Activated CD4-positive, alpha-beta memory T cell treated with anti-CD3 and anti-CD28 coated beads for 36 hours (primary cell): Measurements from ENCODE around the gene KTI12. TPM values are rescaled to one million over a fixed set of nuclear protein-coding genes. Genes with fewer than 3 reads are reported as not detected.
A peak's percentile ranks its signal among the peaks of the same experiment; 100 is the strongest.
"Not testable (repeated sequence)": the region's sequence is repeated elsewhere in the genome, so short reads cannot be mapped to it uniquely, and the experiment has no call there.

Experiments used
- CTCF ChIA-PET: fragments of 350-600 bp; sonication (Branson Sonifier 250); formaldehyde crosslinking; loops from one replicate; lab custom pipeline; 2021; ENCODE audit warnings: antibody characterized with exemption, inconsistent platforms; lab: Charles Lee
- POLR2A ChIA-PET: fragments of 350-600 bp; sonication (Branson Sonifier 250); formaldehyde crosslinking; loops from one replicate; lab custom pipeline; 2021; ENCODE audit warnings: antibody characterized with exemption; lab: Charles Lee
- DNase-seq: peaks from one replicate; pipeline ENCODE4 v3.0.0-alpha.2; 2020
- H3K27ac Mint-ChIP-seq: one replicate; pipeline ENCODE4 v1.8.0; 2021; ENCODE audit warnings: mixed read lengths
- H3K27me3 Mint-ChIP-seq: one replicate; pipeline ENCODE4 v1.8.0; 2021; ENCODE audit warnings: mixed read lengths
- H3K36me3 Mint-ChIP-seq: one replicate; pipeline ENCODE4 v1.8.0; 2021; ENCODE audit warnings: mixed read lengths
- H3K4me1 Mint-ChIP-seq: one replicate; pipeline ENCODE4 v1.8.0; 2021; ENCODE audit warnings: low read depth, mixed read lengths
- H3K4me3 Mint-ChIP-seq: one replicate; pipeline ENCODE4 v1.8.0; 2021; ENCODE audit warnings: mild to moderate bottlenecking, mixed read lengths
- H3K9me3 Mint-ChIP-seq: one replicate; pipeline ENCODE4 v1.8.0; 2021; ENCODE audit warnings: mixed read lengths
- intact Hi-C: fragments of 100-400 bp; cut with micrococcal nuclease; formaldehyde crosslinking; loops from one replicate; pipeline ENCODE4 v1.15.1; 2023
- total RNA-seq, 2 experiments: library from RNA; stranded (reverse); gene quantifications; one replicate each; pipeline ENCODE4 v1.2.3, GENCODE V29; 2021

KTI12 gene
- total RNA-seq, 2 experiments from 2014 or later, result 11.2 to 12.6 TPM

DNA sequence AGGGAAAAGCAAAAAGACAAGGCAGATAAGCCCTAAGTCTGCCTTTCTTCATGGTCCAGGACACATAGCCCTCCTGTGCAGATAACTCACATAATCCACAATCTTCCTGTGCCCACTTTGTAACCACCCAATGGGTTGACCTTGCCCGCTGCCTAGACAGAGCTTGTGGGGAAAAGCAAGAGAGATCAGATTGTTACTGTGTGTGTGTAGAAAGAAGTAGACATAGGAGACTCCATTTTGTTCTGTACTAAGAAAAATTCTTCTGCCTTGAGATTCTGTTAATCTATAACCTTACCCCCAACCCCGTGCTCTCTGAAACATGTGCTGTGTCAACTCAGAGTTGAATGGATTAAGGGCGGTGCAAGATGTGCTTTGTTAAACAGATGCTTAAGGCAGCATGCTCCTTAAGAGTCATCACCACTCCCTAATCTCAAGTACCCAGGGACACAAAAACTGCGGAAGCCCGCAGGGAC lies 27.5 kb downstream of the KTI12 start:
- H3K4me1 Mint-ChIP-seq, H3K27ac Mint-ChIP-seq, H3K9me3 Mint-ChIP-seq, intact Hi-C loops, H3K36me3 Mint-ChIP-seq, H3K4me3 Mint-ChIP-seq, POLR2A ChIA-PET, DNase-seq: not testable (repeated sequence)
- CTCF ChIA-PET, result interaction anchor here (0.6 to 2.8 kb wide), 3 partner anchors 109 to 1229 kb away, joined by 3 to 22 read pairs (median 4); no protein-coding TSS in a partner anchor
- H3K27me3 Mint-ChIP-seq, result peaks cover 15% of the 10 kb centered on the region

DNA sequence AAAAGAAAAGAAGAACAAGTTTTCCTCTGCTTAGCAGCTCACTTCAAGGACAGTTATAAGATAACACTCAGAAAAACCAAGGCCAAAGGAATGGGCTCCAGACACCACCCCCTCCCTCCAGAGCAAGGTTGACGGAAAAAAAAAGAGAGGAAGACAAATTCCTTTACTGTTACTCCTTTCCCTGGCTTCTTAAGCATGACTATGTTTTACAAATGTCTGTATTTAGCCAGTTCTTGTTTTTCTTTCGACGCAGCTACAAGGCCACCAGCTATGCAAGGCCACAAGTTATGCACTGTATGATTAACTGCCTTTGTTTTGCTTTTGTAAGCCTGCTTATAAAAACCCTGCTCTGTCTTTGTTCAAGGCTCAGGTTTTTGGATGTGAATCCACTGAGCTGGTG lies 28.1 kb downstream of the KTI12 start:
- intact Hi-C loops, DNase-seq, H3K9me3 Mint-ChIP-seq, H3K27ac Mint-ChIP-seq, POLR2A ChIA-PET, H3K4me3 Mint-ChIP-seq, H3K36me3 Mint-ChIP-seq, H3K4me1 Mint-ChIP-seq: not testable (repeated sequence)
- CTCF ChIA-PET, result interaction anchor here (0.6 to 2.8 kb wide), 3 partner anchors 108 to 1230 kb away, joined by 3 to 22 read pairs (median 4); no protein-coding TSS in a partner anchor
- peaks cover 15% of the 10 kb centered on the region for H3K27me3 Mint-ChIP-seq

DNA sequence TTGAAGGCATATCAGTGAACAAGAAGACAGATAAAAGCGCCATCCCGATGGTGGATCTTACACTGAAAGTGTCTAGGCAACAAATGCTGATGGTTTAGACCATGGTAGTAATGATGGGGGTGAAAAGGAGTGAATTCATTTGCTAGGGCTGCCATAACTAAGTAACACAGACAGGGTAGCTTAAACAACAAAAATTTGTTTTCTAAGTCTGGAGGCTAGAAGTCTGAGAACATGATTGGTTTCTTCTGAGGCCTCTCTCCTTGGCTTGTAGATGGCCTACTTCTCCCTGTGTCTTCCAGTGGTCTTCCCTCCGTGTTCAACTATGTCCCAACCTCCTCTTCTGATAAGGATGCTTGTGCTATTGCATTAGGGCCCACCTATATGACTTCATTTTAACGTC lies 29.7 kb downstream of the KTI12 start:
- ChIA-PET POLR2A (no interaction called here), CTCF (interaction anchor here (0.8 to 2.8 kb wide), 2 partner anchors 106 to 167 kb away, joined by 4 to 22 read pairs; no protein-coding TSS in a partner anchor)
- intact Hi-C loops, result no loop called here
- DNase-seq, result no peak
- H3K9me3 Mint-ChIP-seq, result no peaks in the 10 kb centered on the region
- H3K27me3 Mint-ChIP-seq, result peaks cover 15% of the 10 kb centered on the region
- no peak overlapping the region for H3K27ac Mint-ChIP-seq
- no peaks in the 10 kb centered on the region for H3K36me3 Mint-ChIP-seq
- H3K4me1 Mint-ChIP-seq, result no peaks in the 10 kb centered on the region
- H3K4me3 Mint-ChIP-seq, result no peak overlapping the region

DNA sequence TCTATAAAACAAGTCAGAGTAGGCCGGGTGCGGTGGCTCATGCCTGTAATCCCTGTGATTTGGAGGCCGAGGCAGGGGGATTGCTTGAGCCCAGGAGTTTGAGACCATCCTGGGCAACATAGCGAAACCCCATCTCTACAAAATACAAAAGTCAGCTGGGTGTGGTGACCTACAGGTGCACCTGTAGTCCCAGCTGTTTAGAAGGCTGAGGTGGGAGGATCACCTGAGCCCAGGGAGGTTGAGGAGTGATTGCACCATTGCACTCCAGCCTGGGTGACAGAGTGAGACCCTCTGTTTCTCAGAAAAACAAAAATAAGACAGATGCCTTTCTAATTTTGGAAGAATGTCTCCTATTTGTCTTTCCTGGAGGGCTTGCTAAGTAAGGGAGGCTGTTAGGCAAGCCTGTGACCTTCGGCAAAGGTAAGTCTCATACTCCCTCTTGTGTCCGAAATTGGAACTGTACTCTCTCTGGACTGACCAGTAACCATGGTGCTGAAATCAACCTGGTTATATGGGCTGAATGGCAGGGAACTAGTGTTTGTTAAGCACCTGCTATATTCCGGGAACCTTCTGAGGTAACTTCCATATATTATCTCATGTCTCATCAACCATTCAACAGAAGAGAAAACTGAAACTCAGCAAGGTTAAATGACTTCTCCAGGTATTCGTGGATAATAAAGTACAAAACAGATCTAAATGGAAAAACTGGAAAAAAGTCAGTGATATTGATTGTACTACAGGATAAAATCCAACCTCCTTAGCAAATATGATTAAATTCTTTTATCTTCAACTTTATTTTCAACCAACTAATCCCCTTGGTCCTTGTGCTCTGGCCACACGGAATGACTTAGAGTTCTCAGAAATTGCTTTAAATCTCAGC lies 31.3 kb downstream of the KTI12 start:
- H3K9me3 Mint-ChIP-seq, result no peaks in the 10 kb centered on the region
- DNase-seq, result peak; percentile 40
- peaks cover 11% of the 10 kb centered on the region for H3K27me3 Mint-ChIP-seq
- ChIA-PET CTCF (interaction anchor here (1.3 to 4.9 kb wide), 3 partner anchors 15 to 105 kb away, joined by 3 to 58 read pairs (median 5); no protein-coding TSS in a partner anchor), POLR2A (no interaction called here)
- no peaks in the 10 kb centered on the region for H3K4me1 Mint-ChIP-seq
- intact Hi-C loops, result loop anchor here (1.0 kb wide), 1 partner anchor 105 kb away; no protein-coding TSS in a partner anchor
- H3K4me3 Mint-ChIP-seq, result no peak overlapping the region
- H3K36me3 Mint-ChIP-seq, result no peaks in the 10 kb centered on the region
- no peak overlapping the region for H3K27ac Mint-ChIP-seq

DNA sequence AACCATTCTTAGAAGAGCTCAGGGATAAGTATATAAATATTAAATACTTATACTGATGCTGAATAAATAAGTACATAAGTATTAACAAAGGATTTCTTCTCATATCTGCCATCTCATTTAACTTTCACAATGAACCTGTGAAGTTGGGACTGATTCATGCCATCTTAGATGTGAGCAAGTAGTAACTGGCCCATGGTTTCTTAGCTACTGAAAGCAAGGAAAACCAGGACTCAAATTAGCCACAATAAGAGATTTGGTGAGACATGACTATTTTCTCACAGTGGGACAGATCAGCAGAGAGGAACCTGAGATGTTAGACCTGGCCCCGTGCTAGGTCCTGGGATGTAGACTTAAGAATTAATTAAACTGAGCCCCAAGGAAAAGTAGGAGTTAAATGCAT lies 34.9 kb downstream of the KTI12 start:
- no peak overlapping the region for H3K4me3 Mint-ChIP-seq
- ChIA-PET POLR2A (no interaction called here), CTCF (interaction anchor here (4.9 kb wide), 1 partner anchor 101 kb away, joined by 58 read pairs; no protein-coding TSS in a partner anchor)
- DNase-seq, result no peak
- H3K9me3 Mint-ChIP-seq, result no peaks in the 10 kb centered on the region
- H3K36me3 Mint-ChIP-seq, result no peaks in the 10 kb centered on the region
- peaks cover 4% of the 10 kb centered on the region for H3K27me3 Mint-ChIP-seq
- H3K4me1 Mint-ChIP-seq, result no peaks in the 10 kb centered on the region
- intact Hi-C loops, result no loop called here
- H3K27ac Mint-ChIP-seq, result no peak overlapping the region

DNA sequence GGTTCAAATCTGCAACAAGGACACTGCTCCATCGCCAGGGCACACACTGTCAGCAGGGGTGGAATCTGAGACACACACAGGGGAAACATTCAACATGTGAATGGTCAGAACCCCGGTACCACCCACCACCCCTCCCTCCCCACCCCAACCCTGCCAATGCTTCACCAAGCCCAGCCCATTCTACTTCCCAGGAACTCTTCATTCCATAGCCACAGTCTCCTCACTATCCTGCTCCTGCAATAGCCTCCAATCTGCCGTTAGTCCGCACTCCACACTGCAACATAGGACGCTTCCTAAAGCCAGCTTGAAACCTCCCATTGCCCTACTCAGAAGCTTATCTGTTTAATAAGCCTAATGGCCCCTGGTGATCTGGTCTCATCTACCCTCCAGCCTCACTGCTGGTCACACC lies 35.6 kb downstream of the KTI12 start:
- ChIA-PET CTCF (interaction anchor here (4.9 kb wide), 1 partner anchor 100 kb away, joined by 58 read pairs; no protein-coding TSS in a partner anchor), POLR2A (no interaction called here)
- Mint-ChIP-seq H3K27ac (no peak overlapping the region), H3K4me1 (no peaks in the 10 kb centered on the region), H3K36me3 (no peaks in the 10 kb centered on the region), H3K27me3 (peaks cover 7% of the 10 kb centered on the region), H3K4me3 (no peak overlapping the region), H3K9me3 (no peaks in the 10 kb centered on the region)
- intact Hi-C loops, result no loop called here
- DNase-seq, result no peak

DNA sequence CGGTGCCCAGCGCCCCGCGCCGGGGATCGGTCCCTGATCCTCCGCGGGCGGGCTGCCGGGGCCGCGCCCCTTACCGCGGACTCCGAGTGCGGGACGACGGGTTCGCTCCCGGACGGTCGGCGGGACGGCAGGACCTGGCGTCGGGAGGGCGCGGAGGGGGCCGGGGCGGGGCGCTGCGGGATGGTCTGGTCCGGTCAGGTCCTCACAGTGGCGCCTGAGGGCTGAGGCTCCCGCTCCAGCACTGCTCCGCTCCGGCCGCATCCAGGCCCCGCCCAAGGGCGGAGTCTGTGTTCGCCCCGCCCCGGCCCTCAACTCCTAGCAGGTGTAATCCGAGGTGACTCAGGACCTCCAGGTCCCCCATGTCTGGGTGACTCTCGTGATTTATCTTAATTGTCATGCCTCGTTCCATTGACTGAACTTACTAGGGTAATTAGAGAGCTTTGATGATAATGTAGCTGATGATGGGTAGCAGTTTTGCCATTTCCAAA lies 43.1 kb downstream of the KTI12 start, which contains the start of gene RAB3B:
RAB3B (minus strand) TSS at position 223 of the 488 bp plus-strand sequence. CDS start 13,583 bp downstream, outside the sequence.
- ChIA-PET CTCF (no interaction called here), POLR2A (no interaction called here)
- Mint-ChIP-seq H3K27ac (no peak within 1 kb of the TSS), H3K27me3 (peaks cover 28% of the 10 kb centered on the region), H3K4me1 (peaks cover 8% of the 10 kb centered on the region), H3K36me3 (no peaks in the 10 kb centered on the region), H3K4me3 (peak within 1 kb of the TSS; percentile 62), H3K9me3 (no peaks in the 10 kb centered on the region)
- peak; percentile 88 for DNase-seq
- intact Hi-C loops, result no loop called here

DNA sequence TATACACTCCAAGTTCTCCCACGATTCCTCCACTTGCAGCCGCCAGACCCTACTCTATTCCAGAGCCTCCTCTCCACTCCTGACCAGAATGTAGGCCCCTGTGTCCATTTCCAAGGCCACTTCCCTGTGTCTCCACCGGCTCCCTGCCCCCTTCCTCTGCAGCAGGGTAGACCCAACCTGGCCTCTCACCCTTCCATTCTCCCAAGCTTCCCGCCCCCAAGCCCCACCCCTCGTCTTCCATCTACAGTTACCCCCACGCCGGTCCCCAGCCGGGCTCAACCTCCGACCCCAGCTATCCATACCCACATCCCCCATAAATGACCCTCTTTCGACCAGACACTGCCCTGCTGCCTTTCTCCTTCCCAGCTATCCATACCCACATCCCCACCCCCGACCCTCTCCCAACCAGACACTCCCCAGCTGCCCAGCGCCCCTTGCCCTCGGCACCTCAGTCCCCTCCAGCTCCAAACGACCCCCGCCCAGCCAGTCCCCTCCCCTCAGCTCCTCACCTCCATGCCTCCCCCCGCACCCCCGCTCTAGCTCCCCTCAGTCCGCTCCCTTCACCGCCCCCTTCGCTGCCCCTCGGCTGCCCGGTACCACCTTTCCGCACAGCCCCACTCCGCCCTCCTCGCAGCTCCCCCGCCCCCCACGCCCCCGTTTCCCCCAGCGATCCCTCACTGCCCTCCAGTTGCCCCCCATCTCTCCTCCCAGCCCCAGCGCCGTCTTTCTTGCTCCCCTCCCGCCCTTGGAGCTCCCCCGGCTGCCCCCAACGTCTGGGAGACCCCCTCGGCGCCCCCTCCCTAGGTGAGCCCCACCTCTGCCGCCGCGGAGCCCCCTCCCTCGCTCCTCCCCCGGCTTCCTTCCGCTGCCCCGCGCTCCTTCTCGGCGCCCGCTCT lies 43.8 kb downstream of the KTI12 start:
- no peak for DNase-seq
- H3K9me3 Mint-ChIP-seq, result no peaks in the 10 kb centered on the region
- H3K4me1 Mint-ChIP-seq, result peaks cover 8% of the 10 kb centered on the region
- peaks cover 28% of the 10 kb centered on the region for H3K27me3 Mint-ChIP-seq
- H3K4me3 Mint-ChIP-seq, result peak overlapping the region; percentile 23
- H3K27ac Mint-ChIP-seq, result no peak overlapping the region
- POLR2A ChIA-PET, result no interaction called here
- CTCF ChIA-PET, result interaction anchor here (0.6 kb wide), 1 partner anchor 93 kb away, joined by 3 read pairs; no protein-coding TSS in a partner anchor
- intact Hi-C loops, result no loop called here
- no peaks in the 10 kb centered on the region for H3K36me3 Mint-ChIP-seq

DNA sequence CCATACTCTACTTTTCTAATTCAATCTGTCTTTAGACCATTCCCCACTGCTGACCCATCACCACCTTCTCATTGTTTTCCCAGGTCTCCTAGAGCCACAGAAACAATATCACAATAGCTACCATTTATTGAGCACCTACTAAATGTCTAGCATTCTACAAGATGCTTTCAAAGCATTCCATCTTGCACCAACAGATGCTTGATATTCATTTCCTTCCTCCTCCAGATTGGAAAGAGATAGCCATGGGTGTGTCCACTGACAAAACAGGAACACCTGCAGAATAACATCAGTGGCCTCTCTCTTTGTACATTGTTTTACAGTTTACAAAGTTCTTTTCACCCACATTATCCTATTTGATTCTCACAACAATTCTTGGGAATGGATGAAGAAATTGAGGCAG lies 45.4 kb downstream of the KTI12 start:
- intact Hi-C loops, result no loop called here
- no peak overlapping the region for H3K27ac Mint-ChIP-seq
- H3K4me3 Mint-ChIP-seq, result no peak overlapping the region
- H3K36me3 Mint-ChIP-seq, result no peaks in the 10 kb centered on the region
- H3K9me3 Mint-ChIP-seq, result no peaks in the 10 kb centered on the region
- POLR2A ChIA-PET, result no interaction called here
- peaks cover 8% of the 10 kb centered on the region for H3K4me1 Mint-ChIP-seq
- CTCF ChIA-PET, result no interaction called here
- DNase-seq, result no peak
- H3K27me3 Mint-ChIP-seq, result peaks cover 24% of the 10 kb centered on the region

DNA sequence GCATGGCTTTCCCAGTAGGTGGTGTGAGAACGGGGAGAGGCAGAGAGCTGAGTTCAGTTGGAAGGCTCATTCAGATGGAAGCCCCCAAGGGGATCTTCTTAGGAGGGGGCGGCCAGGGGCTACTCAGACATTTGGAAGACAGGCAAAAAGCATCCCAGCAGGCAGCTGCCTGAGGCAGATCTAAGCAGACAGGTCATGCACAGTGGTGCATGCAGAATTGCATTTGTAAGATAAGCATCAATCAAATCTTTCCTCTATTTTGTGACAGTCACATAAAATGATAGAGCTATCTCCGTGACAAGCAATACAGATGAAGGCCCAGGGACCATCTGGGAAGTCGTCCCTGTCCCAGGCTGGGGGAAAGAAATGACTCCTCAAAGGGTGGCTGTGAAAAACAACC lies 46.9 kb downstream of the KTI12 start:
- peaks cover 8% of the 10 kb centered on the region for H3K4me1 Mint-ChIP-seq
- no peak overlapping the region for H3K4me3 Mint-ChIP-seq
- no peak overlapping the region for H3K27ac Mint-ChIP-seq
- CTCF ChIA-PET, result interaction anchor here (1.2 to 1.6 kb wide), 2 partner anchors 15 to 90 kb away, joined by 5 to 7 read pairs; no protein-coding TSS in a partner anchor
- DNase-seq, result no peak
- intact Hi-C loops, result no loop called here
- no peaks in the 10 kb centered on the region for H3K36me3 Mint-ChIP-seq
- H3K9me3 Mint-ChIP-seq, result no peaks in the 10 kb centered on the region
- H3K27me3 Mint-ChIP-seq, result peaks cover 9% of the 10 kb centered on the region
- POLR2A ChIA-PET, result no interaction called here

DNA sequence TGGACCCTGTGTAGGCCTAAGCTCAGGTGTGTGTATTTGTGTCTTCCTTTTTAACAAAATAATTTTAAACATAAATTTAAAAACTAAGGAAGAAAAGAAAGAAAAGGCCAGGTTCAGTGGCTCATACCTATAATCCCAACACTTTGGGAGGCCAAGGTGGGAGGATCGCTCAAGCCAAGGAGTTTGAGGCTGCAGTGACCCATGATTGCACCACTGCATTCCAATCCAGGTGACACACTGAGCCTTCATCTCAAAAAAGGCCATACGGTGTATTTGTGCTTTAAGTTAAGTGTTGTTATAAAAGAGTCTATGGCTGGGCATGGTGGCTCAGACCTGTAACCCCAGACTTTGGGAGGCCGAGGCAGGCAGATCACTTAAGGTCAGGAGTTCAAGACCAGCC lies 51.4 kb downstream of the KTI12 start:
- Mint-ChIP-seq H3K9me3 (no peaks in the 10 kb centered on the region), H3K4me1 (no peaks in the 10 kb centered on the region), H3K4me3 (no peak overlapping the region), H3K36me3 (no peaks in the 10 kb centered on the region), H3K27me3 (no peaks in the 10 kb centered on the region), H3K27ac (no peak overlapping the region)
- intact Hi-C loops, result no loop called here
- POLR2A ChIA-PET, result no interaction called here
- CTCF ChIA-PET, result interaction anchor here (1.4 kb wide), 1 partner anchor 85 kb away, joined by 5 read pairs; no protein-coding TSS in a partner anchor
- DNase-seq, result no peak
